A673 (cell line): Measurements from ENCODE around the gene FOXN3. TPM values are rescaled to one million over a fixed set of nuclear protein-coding genes. Genes with fewer than 3 reads are reported as not detected.

Experiments used
- BruUV-seq: library from RNA; stranded (reverse); fragments of 400-500 nt; replicated peaks from 2 replicates; lab custom pipeline; 2021; lab: Mats Ljungman, UMichigan
- CTCF ChIA-PET: fragments of 300-600 bp; sonication (Branson Sonifier 250); formaldehyde crosslinking; loops from one replicate; lab custom pipeline; 2022; ENCODE audit warnings: antibody characterized with exemption; lab: Charles Lee
- POLR2A ChIA-PET: fragments of 300-600 bp; sonication (Branson Sonifier 250); formaldehyde crosslinking; loops from one replicate; lab custom pipeline; 2022; ENCODE audit warnings: antibody characterized with exemption; ENCODE audit not compliant: low non-redundant PET; lab: Charles Lee
- DNase-seq: peaks from one replicate; pipeline ENCODE4 v3.0.0-alpha.2; 2015; ENCODE audit warnings: low spot score
- H3K27ac ChIP-seq: fragments of 200-600 bp; sonication (generic); 2 replicates; pipeline ENCODE4 v1.5.1; 2016; ENCODE audit warnings: mixed run types, low read depth, mild to moderate bottlenecking, mixed read lengths, antibody characterized with exemption, low read length; ENCODE audit not compliant: poor library complexity, severe bottlenecking
- H3K27me3 ChIP-seq: fragments of 200-600 bp; sonication (generic); replicated peaks from 2 replicates; pipeline ENCODE4 v1.6.1; 2017; ENCODE audit warnings: mixed run types, low read depth, mild to moderate bottlenecking, mixed read lengths, antibody characterized with exemption, low read length; ENCODE audit not compliant: insufficient read depth, poor library complexity
- H3K36me3 ChIP-seq: fragments of 200-600 bp; sonication (generic); 2 replicates; pipeline ENCODE4 v1.6.1; 2016; ENCODE audit warnings: mixed run types, mild to moderate bottlenecking, mixed read lengths, antibody characterized with exemption, low read length; ENCODE audit not compliant: insufficient read depth, poor library complexity, severe bottlenecking
- H3K4me1 ChIP-seq: fragments of 200-600 bp; sonication (generic); 2 replicates; pipeline ENCODE4 v1.6.1; 2017; ENCODE audit warnings: mixed run types, mild to moderate bottlenecking, mixed read lengths, antibody characterized with exemption, low read length; ENCODE audit not compliant: insufficient read depth, poor library complexity, severe bottlenecking
- H3K4me3 ChIP-seq: fragments of 200-600 bp; sonication (generic); 2 replicates; pipeline ENCODE4 v1.5.1; 2016; ENCODE audit warnings: low read depth, mixed run types, mild to moderate bottlenecking, mixed read lengths, low read length; ENCODE audit not compliant: poor library complexity, severe bottlenecking
- H3K9me3 ChIP-seq: fragments of 200-600 bp; sonication (generic); 2 replicates; pipeline ENCODE4 v1.6.1; 2016; ENCODE audit warnings: mixed run types, low read depth, mild to moderate bottlenecking, mixed read lengths, antibody characterized with exemption, low read length; ENCODE audit not compliant: poor library complexity, severe bottlenecking
- EZH2 ChIP-seq: fragments of 200-600 bp; sonication (generic); IDR thresholded peaks from 2 replicates; pipeline ENCODE4 v1.6.1; 2017; ENCODE audit warnings: borderline replicate concordance, low read depth, mild to moderate bottlenecking, mixed read lengths, antibody characterized with exemption, low read length; ENCODE audit not compliant: poor library complexity, severe bottlenecking
- intact Hi-C: fragments of 100-400 bp; cut with micrococcal nuclease; formaldehyde crosslinking; loops from one replicate; pipeline ENCODE4 v1.10.0; 2022; ENCODE audit not compliant: unreplicated experiment
- total RNA-seq: library from RNA; stranded (reverse); gene quantifications from 2 replicates; pipeline ENCODE4 v1.2.3, GENCODE V29; 2021
- TF ChIP-seq, protein P1 (sequence below): fragments of 300-800, 200-600 bp; sonication (generic); conservative IDR thresholded peaks from 2 replicates; pipeline ENCODE4 v1.5.1; 2017; ENCODE audit warnings: low read depth, mild to moderate bottlenecking, antibody characterized with exemption, low read length, moderate library complexity, mixed read lengths

Gene FOXN3
- total RNA-seq, 1 experiment from 2014 or later = 15.3 TPM

- Histone ChIP-seq H3K4me1 (no peaks in the 10 kb centered on the region), H3K27ac (no peak overlapping the region), H3K27me3 (no peaks in the 10 kb centered on the region), H3K9me3 (no peaks in the 10 kb centered on the region), H3K36me3 (no peaks in the 10 kb centered on the region), H3K4me3 (no peak overlapping the region)
- ChIA-PET POLR2A (no interaction called here), CTCF (no interaction called here)
- TF ChIP-seq EZH2 = no peak
- TF ChIP-seq, protein P1, sequence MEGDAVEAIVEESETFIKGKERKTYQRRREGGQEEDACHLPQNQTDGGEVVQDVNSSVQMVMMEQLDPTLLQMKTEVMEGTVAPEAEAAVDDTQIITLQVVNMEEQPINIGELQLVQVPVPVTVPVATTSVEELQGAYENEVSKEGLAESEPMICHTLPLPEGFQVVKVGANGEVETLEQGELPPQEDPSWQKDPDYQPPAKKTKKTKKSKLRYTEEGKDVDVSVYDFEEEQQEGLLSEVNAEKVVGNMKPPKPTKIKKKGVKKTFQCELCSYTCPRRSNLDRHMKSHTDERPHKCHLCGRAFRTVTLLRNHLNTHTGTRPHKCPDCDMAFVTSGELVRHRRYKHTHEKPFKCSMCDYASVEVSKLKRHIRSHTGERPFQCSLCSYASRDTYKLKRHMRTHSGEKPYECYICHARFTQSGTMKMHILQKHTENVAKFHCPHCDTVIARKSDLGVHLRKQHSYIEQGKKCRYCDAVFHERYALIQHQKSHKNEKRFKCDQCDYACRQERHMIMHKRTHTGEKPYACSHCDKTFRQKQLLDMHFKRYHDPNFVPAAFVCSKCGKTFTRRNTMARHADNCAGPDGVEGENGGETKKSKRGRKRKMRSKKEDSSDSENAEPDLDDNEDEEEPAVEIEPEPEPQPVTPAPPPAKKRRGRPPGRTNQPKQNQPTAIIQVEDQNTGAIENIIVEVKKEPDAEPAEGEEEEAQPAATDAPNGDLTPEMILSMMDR = no peak
- DNase-seq = no peak
- intact Hi-C loops = no loop called here
- no TSS peak for BruUV-seq
Measured at GRCh38 chr14:89444044-89444443, 27.0 kb upstream of the FOXN3 start.

DNA sequence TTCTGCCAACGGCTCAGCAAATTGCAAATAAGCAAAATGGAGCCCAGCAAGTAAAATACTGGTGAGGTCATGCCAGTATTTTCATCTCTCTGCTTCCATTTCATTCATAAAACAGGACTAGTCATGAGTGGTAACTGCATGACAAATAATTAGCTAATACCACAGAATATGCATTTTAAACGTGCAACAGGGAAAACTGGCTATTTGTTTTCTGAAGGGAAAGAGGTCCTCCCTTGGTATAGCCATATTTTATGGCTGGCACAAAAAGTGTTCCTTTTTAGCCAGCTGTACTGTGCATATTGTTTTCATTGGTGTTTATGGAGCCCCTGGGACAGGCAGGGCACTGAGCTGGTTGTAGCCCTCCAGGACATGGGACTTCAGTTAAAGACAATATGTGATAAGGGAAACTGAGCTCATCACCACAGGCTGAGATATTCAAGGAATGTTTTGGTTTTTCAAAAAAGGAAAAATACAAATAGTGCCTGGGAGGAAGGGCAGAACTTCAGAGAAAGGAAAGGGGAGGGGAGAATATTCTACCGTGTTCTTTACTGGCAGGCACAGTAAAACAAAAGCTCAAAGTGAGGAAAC lies 26.1 kb upstream of the FOXN3 start:
- Histone ChIP-seq H3K27ac (no peak overlapping the region), H3K4me3 (no peak overlapping the region), H3K4me1 (no peaks in the 10 kb centered on the region), H3K9me3 (no peaks in the 10 kb centered on the region), H3K36me3 (no peaks in the 10 kb centered on the region), H3K27me3 (no peaks in the 10 kb centered on the region)
- POLR2A ChIA-PET = no interaction called here
- CTCF ChIA-PET = no interaction called here
- intact Hi-C loops = no loop called here
- no peak for DNase-seq
- BruUV-seq = no TSS peak
- TF ChIP-seq EZH2 = no peak
- TF ChIP-seq, protein P1 = no peak

DNA sequence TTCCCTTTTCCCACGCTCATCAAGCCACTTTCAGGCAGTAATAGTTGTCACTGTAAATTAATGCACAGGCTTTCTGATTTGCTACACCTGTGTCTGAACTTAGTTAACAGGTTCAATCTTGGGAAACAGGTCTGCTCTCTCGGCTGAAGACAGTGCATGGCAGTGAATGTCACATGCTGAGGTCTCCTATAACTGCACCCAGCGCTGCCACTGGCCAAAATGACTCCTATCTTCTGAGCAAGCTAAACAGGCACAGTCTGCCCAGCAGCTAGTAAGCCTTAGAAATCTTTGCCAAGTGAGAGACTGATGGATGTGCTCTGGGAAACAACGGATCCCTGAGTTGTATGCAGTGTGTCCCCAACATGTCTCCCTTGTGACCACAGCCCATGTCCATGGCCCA lies 25.2 kb upstream of the FOXN3 start:
- TF ChIP-seq, protein P1 = no peak
- TF ChIP-seq EZH2 = no peak
- no TSS peak for BruUV-seq
- CTCF ChIA-PET = no interaction called here
- no peak overlapping the region for H3K4me3 ChIP-seq
- no peaks in the 10 kb centered on the region for H3K27me3 ChIP-seq
- H3K9me3 ChIP-seq = no peaks in the 10 kb centered on the region
- no peak for DNase-seq
- no peak overlapping the region for H3K27ac ChIP-seq
- H3K4me1 ChIP-seq = no peaks in the 10 kb centered on the region
- intact Hi-C loops = no loop called here
- POLR2A ChIA-PET = no interaction called here
- no peaks in the 10 kb centered on the region for H3K36me3 ChIP-seq
